HG02678 (cell line): ENCODE data around the gene NSA2.
"Not testable (repeated sequence)": the region's sequence is repeated elsewhere in the genome, so short reads cannot be mapped to it uniquely, and the experiment has no call there.

Source experiments
- ATAC-seq: cut with Tn5 transposase; IDR thresholded peaks from one replicate; pipeline ENCODE4 v1.9.1; 2021; ENCODE audit warnings: mild to moderate bottlenecking, moderate library complexity; ENCODE audit not compliant: unreplicated experiment

NSA2 gene

DNA sequence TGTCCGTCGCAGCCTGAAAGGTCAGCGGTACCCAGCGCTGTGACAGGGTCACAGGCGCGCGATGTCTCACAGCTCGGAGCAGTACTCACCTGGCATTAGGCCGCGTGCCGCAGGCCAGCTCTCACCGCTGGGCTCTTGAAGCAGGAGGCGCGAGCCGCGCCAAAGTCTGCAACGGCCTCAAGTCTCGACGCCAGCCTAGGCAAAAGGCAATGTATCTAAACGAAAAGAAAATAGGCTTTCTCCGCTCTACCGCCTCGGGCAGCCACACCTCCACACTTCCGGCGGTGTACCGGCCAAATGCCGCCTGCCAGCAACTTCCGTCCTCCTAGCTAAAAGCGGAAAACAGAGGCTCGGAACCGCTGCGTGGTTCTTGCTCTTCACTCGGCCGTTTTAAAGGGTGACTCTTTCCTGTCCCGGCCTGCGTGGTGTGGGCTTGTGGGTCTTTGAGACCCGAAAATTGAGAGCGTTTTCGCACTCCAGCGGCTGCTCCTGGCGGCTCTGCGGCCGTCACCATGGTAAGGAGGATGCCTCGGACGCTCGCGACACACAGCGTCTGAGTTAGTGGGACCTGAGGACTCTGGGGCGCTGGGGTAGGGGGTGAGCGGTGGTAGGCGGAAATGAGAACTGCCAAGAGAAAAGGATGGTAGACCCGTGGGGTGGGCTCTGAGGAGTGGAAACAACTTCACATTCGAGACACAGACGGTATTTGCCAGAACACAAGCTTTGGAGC is at the start of gene NSA2, which contains the start of gene GFM2:
Gene NSA2, plus strand, starts transcription at position 401 of the 730 bp plus-strand sequence. Its CDS starts 112 bp downstream, at position 513.
Gene GFM2, minus strand, starts transcription at position 269 of the 730 bp plus-strand sequence. CDS start 3,375 bp downstream, outside the sequence.
- peak; percentile 89 for ATAC-seq

DNA sequence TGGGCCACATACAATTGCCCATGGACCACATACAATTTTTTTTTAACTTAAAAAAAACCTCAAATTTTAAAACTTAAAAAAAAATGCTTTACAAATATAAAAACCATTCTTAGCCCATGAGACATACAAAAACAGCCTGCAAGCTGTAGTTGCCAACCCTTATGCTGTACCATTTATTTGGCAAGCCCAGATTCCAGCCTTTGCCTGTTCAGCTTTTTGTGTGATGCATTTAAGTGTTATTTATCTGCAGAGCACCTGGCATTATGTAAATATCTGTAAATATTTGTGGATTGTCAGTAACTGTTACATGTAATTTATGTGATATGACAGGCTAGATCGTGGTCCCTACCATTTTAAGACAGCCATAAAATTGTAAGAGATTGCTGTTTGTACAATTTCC is 49.5 kb upstream of the NSA2 start:
- ATAC-seq = no peak

DNA sequence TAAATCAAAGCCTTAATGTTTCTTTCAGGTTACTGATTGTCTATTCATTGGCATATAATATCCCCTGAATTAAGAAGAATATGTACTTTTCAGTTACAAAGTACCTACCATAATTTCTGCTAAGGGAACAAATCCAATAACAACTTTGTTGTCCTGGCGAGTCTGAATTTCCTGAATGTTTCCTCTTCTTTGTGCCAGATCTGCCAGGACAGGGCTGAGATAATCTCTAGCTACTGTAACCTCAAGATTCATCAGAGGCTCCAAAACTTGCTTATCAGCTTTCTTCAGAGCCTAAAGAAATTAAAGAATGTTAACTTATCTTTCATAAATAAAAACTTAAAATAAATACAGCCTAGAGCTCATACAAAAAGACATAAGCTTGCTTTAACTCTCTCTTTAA is 44.8 kb upstream of the NSA2 start:
- ATAC-seq = no peak

DNA sequence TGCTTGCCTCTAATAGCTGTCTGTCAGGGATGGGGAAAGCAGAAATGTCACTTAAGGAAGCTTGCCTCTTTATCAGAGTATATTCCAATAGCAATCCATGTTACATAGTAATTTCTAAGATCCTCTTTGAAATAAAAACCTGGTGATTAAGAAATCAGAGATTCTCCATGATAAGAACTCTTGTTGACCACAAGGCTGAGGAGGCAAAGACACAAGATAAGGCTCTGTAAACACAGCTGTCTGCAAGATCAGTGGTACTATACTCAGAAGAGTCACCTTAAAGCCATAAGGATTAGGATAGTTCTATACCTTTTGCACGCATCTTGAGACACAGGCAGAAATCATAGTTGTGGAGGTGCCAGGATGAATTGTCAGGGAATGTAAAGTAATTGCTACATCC is 41.7 kb upstream of the NSA2 start:
- no peak for ATAC-seq

DNA sequence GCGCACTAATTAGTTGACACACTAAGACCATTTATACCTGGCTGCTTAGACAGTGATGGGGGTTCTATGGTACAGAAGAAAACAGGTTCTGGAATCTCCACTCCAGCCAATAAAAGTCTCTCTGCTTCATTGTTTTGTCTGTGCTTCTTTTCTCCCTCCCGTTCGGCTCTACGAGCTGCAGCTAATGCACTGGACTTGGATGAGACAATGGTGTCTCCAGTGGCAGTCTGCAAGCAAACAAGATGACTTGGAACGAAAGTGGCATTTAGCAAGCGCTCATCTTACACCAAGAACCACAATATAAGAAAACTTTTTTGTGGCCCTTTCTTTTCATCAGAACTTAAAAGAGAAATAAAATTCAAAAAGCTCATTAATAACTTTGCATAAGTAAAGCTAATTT is 30.3 kb upstream of the NSA2 start:
- ATAC-seq = no peak

DNA sequence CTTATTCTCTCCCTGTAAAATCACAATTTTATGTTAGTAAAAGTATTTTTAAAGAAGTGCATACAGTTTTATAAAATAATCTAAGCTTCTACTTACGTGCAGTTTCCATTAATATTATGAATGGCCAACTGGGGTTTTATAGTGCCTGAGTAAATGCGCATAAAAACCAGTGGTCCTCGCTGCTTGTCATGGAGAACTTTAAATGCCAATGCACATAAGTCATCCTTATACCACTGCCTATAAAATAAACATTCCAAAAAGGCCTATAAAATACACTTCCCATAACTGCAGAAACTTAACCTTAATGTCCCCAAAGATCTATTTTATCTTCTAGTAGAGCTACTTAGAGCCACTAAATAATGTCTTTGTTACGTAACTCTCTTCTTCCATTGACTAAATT is 28.6 kb upstream of the NSA2 start:
- ATAC-seq = no peak

DNA sequence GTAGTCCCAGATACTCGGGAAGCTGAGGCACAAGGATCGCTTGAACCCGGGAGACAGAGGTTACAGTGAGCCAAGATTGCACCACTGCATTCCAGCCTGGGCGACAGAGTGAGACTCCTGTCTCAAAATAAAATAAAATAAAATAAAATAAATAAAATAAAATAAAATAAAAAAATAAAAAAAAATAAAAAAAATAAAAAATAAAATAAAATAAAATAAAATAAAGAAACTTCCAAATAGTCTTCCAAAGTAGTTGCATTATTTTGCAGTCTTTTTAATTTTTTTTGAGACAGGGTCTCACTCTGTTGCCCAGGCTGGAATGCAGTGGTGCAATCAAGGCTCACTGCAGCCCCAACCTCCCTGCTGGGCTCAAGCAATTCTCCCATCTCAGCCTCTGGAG is 18.3 kb upstream of the NSA2 start:
- ATAC-seq = not testable (repeated sequence)

DNA sequence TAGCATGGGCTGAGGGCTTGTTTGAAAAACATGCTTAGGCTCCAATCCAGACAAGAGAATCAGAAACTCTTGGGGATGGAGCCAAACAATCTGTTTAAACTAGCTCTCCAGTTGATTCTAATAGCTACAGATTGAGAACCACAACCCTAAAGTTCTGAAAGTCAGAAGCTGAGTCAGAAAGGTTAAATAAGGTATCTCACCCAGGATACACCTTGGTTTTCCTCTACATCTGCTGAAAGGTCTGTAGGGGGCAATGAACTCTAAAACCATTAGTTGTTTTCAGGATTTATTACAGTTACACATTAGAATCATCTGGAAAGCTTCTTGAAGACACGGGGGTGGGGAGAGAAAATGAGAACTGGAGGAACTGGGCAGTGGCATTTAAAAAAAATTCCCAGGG is 5.8 kb upstream of the NSA2 start:
- no peak for ATAC-seq

DNA sequence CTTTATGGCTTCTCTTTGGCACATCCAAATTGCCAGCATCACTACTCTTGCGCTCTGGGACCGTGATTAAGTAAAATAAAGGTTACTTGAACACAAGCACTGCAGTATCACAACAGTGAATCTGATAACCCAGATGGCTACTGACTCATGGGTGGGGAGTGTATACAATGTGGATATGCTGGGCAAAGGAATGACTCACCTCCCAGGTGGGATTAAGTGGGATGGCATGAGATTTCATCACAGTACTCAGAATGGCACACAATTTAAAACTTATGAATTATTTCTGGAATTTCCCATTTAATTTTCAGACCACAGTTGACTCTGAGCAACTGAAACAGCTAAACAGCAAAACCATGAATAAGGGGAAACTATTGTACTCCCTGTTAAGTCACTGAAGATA is 4.5 kb upstream of the NSA2 start:
- no peak for ATAC-seq

DNA sequence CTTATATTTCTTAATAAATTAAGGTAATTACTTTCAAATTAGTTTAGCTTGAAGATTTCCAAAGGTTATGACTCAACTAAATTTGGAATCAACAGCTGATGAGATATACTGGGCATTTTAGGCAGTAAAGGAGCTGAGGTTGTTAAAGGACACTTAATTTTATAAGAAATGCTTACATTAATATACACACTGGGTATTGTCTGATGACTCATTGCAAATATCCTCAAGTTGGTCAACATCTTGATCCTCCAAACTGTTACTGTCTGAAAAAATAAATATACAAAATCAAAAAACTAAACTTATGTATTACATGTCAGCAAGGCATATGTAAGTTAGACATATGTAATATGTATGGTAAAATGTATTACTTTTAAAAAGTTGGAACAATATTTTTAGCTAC is 3.5 kb upstream of the NSA2 start:
- no peak for ATAC-seq

DNA sequence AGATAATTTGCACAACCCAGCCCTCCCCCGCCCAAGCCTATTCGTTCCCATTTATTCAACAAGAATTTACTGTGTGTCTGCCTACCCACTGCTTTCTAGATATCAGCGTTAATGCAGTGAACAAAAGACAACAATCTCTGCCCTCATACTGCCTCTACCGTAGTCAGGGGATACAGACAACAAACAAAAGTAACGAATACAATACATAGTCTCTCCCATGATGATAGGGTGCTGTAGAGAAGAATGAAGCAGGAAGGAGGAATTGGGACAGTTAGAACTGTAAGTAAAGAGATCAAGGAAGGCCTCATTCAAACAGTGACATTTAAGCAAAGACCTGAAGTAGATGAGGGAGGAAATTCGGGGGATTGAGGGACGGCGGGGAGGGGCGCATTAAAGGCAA is 1.8 kb upstream of the NSA2 start:
- no peak for ATAC-seq

DNA sequence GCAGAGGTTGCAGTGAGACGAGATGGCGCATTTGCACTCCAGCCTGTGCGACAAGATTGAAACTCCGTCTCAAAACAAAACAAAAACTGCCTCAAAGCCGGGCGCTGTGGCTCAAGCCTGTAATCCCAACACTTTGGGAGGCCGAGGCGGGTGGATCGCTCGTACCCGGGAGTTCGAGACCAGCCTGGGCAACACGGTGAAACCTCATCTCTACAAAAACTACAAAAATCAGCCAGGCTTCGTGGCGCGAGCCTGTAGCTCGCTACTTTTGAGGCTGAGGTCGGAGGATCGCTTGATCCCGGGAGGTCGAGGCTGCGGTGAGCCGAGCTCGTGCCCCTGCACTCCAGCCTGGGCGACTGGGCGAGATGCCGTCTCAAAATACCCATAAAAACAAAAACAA is 1.1 kb upstream of the NSA2 start:
- ATAC-seq = no peak

DNA sequence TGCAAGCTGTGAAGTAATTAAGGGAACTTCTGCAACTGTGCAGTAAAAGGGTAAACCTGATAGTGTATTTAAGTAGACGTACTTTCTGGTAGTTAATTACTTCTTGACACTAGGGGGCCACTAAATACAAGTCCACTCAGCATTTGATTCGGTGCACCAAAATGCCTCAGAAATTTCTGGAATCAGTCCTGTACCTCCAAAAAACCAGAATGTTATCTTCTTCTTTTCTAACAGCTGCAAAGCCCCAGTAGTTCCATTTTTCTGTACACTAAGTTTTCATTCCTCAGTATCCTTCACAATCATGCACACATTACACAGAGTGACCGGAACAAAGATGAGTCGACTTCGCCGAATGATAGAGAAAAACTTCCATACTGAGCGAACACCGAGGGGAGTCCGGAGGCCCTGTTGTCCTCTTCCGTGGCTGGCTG is 616 bp upstream of the NSA2 start:
- peak; percentile 35 for ATAC-seq

DNA sequence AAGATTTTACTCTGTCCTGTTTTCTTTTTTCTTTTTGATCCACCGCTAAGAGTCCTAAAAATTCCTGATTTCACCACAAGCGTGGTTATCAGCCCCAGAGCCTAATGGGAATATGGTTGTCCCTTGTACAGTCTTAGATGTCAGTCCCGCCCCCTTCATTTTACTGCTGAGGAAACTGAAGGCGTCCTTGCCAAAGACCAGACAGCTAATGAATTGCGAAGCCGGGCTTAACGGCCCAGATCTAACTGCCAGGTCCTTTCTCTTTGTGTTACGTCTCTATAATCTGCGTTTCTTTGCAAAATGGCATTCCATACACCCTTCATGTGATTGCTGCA is 497 bp downstream of the NSA2 start:
- ATAC-seq = peak; percentile 31

DNA sequence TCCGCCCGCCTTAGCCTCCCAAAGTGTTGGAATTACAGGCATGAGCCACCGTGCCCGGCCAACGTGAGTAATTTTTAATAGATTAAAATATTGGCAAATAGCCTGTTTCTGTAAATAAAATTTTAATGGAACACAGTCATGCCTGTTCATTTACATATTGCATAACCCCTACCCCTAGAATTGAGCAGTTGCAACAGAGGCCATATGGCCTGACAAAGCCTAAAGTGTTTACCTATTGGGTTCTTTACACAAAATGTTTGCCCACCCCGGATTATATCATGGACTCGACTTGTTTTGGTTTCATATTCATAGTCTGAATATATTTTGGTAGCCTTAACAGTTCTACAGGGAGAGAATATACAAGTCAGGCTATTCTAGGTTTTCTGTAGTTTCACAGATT is 5.3 kb downstream of the NSA2 start:
- ATAC-seq = no peak

DNA sequence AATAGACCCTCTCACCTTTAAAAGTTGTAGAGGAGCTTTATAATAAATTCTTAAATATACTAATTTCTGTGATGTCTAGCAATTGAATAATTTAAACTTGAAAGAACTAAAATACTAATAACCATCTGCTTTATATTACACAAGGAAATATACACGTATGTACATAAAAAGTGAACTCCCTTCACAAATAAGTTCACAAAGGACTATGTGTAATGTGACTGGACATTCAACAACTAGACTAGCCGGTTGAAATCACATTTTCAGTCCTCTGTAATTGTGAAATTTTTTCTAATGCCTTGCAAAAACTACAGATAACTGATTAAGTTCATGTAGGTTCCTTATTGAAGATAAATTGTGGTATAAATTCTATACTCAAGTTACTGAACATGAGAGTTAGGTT is 11.6 kb downstream of the NSA2 start:
- ATAC-seq = no peak

DNA sequence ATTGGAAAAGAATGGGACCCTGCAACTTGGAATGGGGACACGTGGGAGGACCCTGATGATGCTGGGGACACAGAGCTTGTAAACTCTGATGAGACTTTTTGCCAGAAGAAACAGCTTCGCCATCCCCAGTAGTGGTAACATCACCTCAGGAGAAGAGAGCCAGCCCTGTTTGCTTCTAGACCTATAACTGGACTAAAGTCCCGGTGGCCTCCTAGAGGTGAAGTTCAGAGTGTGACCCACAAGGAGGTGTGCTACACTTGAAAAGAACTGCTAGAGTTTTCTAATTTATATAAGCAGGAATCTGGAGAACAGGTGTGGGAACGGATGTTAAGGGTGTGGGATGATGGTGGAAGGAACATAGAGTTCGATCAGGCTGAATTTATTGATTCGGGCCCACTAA is 19.8 kb downstream of the NSA2 start:
- ATAC-seq = no peak

DNA sequence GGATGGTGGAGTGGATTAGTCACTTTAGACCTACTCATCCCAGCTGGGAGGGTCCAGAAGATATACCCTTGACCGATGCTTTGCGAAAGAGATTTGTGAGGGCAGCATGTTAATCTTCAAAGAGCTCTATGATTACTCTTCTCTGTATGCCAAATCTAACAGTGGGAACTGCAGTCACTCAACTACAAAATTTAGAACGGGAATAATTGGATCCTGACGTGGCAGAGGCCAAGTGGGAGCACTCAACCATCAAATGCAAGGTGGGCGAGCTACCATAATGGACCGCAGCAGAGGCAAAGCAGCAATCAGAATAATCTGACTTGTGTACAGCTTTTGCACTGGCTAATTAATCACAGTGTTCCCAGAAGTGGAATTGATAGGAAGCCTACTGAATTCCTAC is 20.4 kb downstream of the NSA2 start:
- no peak for ATAC-seq

DNA sequence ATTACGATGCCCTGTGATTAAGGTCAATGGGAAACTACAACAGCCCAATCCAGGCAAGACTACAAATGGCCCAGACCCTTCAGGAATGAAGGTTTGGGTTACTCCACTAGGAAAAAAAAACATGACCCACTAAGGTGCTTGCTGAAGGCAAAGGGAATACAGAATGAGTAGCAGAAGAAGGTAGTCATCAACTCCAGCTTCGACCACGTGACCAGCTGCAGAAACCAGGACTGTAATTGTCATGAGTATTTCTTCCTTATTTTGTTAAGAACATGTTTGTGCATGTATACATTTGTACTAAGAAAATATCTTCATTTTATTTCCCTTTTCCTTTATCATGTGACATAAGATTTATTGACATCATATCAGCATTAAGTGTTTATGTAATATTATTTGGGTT is 24.6 kb downstream of the NSA2 start:
- ATAC-seq = not testable (repeated sequence)

DNA sequence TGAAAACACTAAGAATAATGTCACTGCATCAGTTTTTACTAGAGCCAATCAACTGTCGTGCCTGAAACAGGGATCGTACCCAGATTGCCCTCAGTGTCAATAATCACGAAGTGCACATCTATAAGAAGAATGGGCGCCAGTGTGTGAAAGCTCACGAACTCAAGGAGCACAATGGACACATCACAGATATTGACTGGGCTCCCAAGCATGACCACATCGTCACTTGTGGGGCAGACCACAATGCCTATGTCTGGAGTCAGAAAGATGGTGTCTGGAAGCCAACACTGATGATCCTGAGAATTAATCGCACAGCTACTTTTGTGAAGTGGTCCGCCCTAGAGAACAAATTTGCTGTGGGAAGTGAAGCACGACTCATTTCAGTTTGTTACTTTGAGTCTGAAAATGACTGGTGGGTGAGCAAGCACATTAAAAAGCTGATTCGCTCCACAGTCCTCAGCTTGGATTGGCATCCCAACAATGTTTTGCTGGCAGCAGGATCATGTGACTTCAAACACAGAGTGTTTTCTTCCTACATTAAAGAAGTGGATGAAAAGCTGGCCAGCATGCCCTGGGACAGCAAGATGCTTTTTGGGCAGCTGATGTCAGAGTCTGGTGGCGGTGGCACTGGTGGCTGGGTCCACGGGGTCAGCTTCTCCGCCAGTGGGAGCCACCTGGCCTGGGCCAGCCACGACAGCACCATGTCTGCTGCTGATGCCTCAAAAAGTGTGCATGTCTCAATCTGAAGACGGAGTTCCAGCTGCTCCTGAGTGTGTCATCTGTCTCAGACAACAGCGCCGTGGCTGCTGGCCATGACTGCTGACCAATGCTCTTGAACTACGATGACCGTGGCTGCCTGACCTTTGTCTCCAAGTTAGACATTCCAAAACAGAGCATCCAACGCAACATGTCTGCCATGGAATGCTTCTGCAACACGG is 32.2 kb downstream of the NSA2 start:
- ATAC-seq = no peak

DNA sequence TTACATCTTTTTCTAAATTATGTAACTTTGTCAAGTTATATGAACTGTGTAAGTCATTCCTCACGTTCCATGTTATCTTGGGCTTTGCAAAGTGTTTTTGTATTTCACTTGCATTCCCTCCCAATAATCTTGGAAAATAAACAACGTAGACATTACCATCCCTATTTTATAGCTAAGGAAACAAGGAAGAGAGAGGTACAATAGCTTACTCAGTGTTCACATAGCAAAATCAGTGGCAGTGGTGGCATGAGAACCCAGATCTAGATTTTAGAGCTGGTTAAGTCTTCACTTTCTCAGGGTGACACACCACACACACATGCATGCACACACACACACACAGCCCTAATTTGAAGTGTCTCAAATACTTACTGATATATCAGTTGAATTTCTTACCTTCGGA is 34.1 kb downstream of the NSA2 start:
- no peak for ATAC-seq

DNA sequence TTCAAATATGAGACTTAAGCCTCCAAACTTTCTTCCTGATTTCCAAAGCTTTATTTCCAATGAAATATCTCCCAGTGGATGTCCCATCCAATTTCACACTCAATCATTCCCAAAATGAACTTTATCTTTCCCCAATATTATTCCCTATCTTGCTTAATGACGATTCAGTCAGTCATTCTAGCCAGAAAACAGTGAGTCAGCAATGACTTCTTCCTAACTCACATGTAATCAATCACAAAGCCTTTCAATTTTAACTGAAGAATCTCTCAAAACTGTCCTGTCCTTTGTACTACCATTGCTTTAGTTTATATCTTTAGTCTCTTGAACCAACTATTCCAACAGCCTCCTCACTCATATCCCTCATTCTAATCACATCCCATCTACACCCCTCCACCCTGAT is 34.9 kb downstream of the NSA2 start:
- no peak for ATAC-seq
